Left ventricle myocardium inferior (tissue), 1 donor: Measurements from ENCODE around the gene RDH8. TPM values are rescaled to one million over a fixed set of nuclear protein-coding genes. Genes with fewer than 3 reads are reported as not detected.

Source experiments
- DNase-seq: peaks from one replicate; pipeline ENCODE4 v3.0.0-alpha.2; 2020
- H3K27ac ChIP-seq: fragments of 200-600 bp; replicated peaks from 2 replicates; pipeline ENCODE4 v1.8.0; 2021
- H3K27me3 ChIP-seq: fragments of 200-600 bp; 2 replicates; pipeline ENCODE4 v1.8.0; 2021; ENCODE audit warnings: low read depth
- H3K36me3 ChIP-seq: fragments of 200-600 bp; 2 replicates; pipeline ENCODE4 v1.8.0; 2021
- H3K4me1 ChIP-seq: fragments of 200-600 bp; 2 replicates; pipeline ENCODE4 v1.8.0; 2021
- H3K4me3 ChIP-seq: fragments of 200-600 bp; 2 replicates; pipeline ENCODE4 v1.8.0; 2021; ENCODE audit warnings: mild to moderate bottlenecking, moderate library complexity
- H3K9me3 ChIP-seq: fragments of 200-600 bp; replicated peaks from 2 replicates; pipeline ENCODE4 v1.8.0; 2021
- intact Hi-C: fragments of 100-400 bp; cut with micrococcal nuclease; formaldehyde crosslinking; loops from one replicate; pipeline ENCODE4 v1.11.0; 2022
- total RNA-seq: library from RNA; stranded (reverse); fragmentation: NEBNext Ultra II Directional; extraction: Animal tissue kit (Norgen Biotek cat#: 25700); gene quantifications from one replicate; pipeline ENCODE4 v1.2.1, GENCODE V29; 2021
- TF ChIP-seq, protein P1 (sequence below): fragments of 200-600 bp; IDR thresholded peaks from 2 replicates; pipeline ENCODE4 v1.8.0; 2021; ENCODE audit warnings: antibody characterized with exemption, mild to moderate bottlenecking, borderline replicate concordance
- donor health status: DM: no; HTN: yes; CAD: no; lungs with severe emphysema.

RDH8 gene
- total RNA-seq, 1 donor from 2014 or later, result not detected

DNA sequence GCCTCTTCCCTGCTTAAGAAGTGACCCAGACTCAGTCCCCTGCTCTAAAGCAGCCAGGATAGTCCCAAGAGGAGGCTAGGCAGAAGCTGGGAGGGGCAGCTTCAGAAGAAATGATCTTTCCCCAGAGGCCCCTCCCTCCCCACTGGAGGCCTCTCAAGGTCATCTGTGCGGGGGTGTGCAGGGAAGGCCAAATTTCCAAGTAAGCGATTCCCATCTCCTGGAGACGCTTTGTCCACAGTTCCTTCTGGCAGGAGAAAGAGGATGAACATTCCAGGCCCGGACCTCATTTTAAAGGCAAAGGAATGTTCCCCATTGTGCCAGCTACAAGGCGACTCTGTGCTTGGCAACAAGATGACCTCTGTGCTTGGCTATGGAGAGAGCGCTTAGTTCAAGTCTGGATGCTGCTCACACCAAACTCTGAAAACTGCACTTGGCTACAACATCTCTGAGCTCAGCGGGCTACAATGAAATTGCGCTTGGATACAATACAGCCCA is 26.4 kb upstream of the RDH8 start:
- Histone ChIP-seq H3K9me3 (no peaks in the 10 kb centered on the region), H3K4me1 (peaks cover 24% of the 10 kb centered on the region), H3K27ac (peak overlapping the region; percentile 75), H3K4me3 (no peak overlapping the region), H3K36me3 (peaks cover 28% of the 10 kb centered on the region), H3K27me3 (peaks cover 63% of the 10 kb centered on the region)
- TF ChIP-seq, protein P1, sequence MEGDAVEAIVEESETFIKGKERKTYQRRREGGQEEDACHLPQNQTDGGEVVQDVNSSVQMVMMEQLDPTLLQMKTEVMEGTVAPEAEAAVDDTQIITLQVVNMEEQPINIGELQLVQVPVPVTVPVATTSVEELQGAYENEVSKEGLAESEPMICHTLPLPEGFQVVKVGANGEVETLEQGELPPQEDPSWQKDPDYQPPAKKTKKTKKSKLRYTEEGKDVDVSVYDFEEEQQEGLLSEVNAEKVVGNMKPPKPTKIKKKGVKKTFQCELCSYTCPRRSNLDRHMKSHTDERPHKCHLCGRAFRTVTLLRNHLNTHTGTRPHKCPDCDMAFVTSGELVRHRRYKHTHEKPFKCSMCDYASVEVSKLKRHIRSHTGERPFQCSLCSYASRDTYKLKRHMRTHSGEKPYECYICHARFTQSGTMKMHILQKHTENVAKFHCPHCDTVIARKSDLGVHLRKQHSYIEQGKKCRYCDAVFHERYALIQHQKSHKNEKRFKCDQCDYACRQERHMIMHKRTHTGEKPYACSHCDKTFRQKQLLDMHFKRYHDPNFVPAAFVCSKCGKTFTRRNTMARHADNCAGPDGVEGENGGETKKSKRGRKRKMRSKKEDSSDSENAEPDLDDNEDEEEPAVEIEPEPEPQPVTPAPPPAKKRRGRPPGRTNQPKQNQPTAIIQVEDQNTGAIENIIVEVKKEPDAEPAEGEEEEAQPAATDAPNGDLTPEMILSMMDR, result no peak
- intact Hi-C loops, result no loop called here
- DNase-seq, result peak; percentile 57

DNA sequence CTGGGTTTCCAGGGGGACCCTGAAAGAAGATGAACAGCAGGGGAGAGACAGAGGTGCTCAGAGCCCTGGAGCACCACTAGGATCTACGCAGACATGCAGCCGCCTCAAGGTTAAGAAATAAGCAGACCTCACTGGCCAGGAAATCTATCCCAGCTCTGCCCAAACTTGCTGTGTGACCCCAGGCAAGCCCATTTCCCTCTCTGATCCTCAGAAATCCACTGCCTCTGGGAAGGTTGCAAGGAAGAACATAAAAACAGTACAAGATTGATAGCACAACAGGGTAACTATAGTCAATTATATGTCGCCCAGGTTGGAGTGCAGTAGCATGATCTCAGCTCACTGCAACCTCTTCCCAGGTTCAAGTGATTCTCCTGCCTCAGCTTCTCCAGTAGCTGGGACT is 23.8 kb upstream of the RDH8 start:
- H3K27me3 ChIP-seq, result peaks cover 78% of the 10 kb centered on the region

DNA sequence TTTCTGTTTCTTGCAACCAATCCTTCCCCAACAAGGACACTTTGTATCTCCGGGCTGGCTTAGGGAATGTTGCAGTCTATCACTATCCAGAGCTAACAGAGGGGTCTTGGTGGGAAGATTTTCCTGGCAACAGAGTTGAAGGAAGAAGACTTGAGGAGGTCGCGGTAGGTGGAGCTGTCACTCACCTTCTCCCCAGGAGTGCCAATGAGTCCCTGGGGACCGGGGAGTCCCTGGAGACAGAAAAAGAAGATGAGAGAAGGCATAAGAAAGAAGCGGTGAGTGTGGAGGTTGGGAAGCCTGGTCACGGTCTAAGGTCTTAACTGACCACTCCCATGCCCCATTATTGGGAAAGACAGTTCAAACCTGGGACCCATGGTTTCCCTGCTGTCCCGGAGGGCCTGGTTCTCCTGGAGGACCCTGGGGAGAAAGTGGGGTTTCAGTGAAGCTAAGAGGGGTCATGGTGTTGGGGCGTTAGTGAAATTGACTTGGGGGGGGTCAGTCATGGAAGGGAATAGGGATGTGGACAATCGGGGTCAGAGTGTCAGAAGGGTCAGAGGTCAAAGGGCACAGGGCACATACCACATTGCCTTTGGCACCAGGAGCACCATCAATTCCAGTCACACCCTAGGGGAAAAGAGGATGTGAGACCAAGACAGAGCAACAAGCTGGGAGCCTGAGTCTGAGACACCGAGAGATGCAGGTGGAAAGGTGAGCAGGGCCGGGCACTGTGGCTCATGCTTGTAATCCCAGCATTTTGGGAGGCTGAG is 21.7 kb upstream of the RDH8 start:
- no peak overlapping the region for H3K4me3 ChIP-seq
- peaks cover 19% of the 10 kb centered on the region for H3K4me1 ChIP-seq
- intact Hi-C loops, result no loop called here
- H3K36me3 ChIP-seq, result peaks cover 52% of the 10 kb centered on the region
- no peak overlapping the region for H3K27ac ChIP-seq
- TF ChIP-seq, protein P1, result no peak
- peaks cover 82% of the 10 kb centered on the region for H3K27me3 ChIP-seq
- no peak for DNase-seq
- H3K9me3 ChIP-seq, result no peaks in the 10 kb centered on the region

More for the DNA sequence above, 23.8 kb upstream of the RDH8 start:
- no peak for DNase-seq
- H3K4me3 ChIP-seq, result no peak overlapping the region
- no peak overlapping the region for H3K27ac ChIP-seq
- no peaks in the 10 kb centered on the region for H3K9me3 ChIP-seq
- TF ChIP-seq, protein P1, result no peak
- peaks cover 24% of the 10 kb centered on the region for H3K4me1 ChIP-seq
- intact Hi-C loops, result no loop called here
- peaks cover 48% of the 10 kb centered on the region for H3K36me3 ChIP-seq

DNA sequence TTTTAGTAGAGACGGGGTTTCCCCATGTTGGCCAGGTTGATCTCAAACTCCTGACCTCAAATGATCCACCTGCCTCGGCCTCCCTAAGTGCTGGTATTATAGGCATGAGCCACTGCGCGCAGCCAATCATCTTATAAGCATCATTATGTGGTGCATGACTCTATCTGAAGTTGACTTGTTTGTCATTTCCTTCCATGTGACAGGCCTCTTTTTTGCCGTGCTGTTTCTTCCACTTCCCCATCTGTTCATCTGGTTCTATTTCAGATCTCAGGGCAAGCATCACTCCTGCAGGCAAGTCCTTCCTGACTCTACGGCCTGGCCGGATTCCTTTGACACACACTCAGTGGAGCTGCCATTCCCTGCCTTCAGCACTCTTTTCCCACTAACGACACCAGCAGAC is 18.2 kb upstream of the RDH8 start:
- DNase-seq, result no peak
- Histone ChIP-seq H3K36me3 (peaks cover 65% of the 10 kb centered on the region), H3K27me3 (peaks cover 91% of the 10 kb centered on the region), H3K4me1 (no peaks in the 10 kb centered on the region), H3K27ac (no peak overlapping the region), H3K9me3 (no peaks in the 10 kb centered on the region), H3K4me3 (no peak overlapping the region)
- TF ChIP-seq, protein P1, result no peak
- intact Hi-C loops, result no loop called here

DNA sequence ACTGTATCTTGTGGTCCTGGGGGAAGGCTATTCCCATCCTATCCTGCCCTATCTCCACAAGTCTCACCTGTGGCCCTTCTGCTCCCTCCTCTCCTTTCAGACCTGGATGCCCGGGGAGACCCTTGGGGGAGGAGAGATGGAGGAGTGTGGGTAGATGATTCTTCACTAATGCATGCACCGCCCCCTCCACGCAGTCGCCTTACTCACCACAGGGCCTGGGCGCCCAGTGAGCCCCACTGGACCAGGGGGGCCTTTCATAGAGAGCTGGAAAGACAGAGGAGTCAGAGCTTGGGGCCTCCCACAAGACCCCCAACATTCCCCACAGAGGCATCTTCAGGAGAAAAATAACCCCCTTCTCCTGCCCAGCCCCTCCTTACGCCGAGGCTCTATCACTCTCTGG is 17.3 kb upstream of the RDH8 start:
- no peaks in the 10 kb centered on the region for H3K9me3 ChIP-seq
- no peak overlapping the region for H3K27ac ChIP-seq
- DNase-seq, result no peak
- TF ChIP-seq, protein P1, result no peak
- peaks cover 5% of the 10 kb centered on the region for H3K4me1 ChIP-seq
- intact Hi-C loops, result no loop called here
- no peak overlapping the region for H3K4me3 ChIP-seq
- peaks cover 94% of the 10 kb centered on the region for H3K27me3 ChIP-seq
- H3K36me3 ChIP-seq, result peaks cover 63% of the 10 kb centered on the region
